Glomerular visceral epithelial cell (primary cell): ENCODE results near the gene ARHGAP42.
"Not testable (repeated sequence)": the region's sequence is repeated elsewhere in the genome, so short reads cannot be mapped to it uniquely, and the experiment has no call there.

Experiments
- DNase-seq: peaks from one replicate; pipeline ENCODE4 v3.0.0-alpha.2; 2016; ENCODE audit errors: extremely low spot score

The ARHGAP42 gene

DNA sequence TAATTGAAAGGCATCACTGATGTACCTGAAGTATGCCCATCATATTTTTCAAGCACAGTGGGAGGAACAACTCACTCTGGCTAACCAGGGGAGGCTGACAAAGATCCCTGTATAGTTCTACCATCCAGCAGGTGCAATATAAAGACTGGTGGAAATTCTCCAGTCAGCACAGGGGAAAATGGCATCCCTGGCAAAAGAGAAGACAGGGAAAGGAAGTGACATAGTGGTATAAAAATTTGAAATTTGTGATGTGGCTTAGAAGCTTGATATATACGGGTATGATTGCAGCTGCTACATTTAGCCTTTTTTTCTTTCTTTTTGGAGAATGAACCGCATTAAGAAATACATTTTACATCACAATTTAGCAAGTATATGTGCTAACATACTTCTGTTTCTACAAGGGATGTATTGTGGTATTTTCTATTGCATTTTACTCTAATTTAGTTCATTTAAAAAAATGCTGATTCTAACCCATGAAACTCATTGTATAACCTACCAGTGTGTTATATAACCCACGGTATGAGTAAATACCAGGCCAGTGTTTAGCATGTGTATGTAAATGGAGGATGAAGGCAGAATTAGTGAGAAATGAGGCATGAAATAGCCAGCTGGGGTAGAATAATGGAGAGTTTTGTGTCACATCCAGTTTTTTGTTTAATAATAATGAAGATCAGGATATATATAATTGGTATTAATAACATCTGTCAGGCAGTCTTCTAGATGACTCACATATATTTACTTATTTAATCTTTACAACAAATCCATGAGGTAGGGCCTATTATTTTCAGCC, 186.1 kb downstream of the ARHGAP42 start:
- DNase-seq = peak; percentile 5

DNA sequence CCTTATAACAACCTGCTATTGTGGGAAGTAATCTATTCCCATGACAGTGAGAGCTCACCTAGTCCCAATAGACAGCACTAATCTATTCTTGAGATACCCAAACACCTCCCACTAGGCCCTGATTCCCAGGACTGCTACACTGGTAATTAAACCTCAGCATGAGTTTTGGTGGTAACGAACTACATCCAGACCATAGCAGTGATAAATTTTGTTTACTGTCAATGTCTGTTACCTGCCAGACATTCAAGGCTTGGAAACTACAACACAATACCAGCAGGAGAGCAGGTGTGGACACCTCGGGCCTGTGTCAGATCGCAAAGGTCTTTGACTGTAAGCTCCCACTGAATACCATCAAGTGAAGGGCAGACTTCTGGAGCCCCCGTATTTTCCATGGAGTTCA, 187.1 kb downstream of the ARHGAP42 start:
- DNase-seq = no peak

DNA sequence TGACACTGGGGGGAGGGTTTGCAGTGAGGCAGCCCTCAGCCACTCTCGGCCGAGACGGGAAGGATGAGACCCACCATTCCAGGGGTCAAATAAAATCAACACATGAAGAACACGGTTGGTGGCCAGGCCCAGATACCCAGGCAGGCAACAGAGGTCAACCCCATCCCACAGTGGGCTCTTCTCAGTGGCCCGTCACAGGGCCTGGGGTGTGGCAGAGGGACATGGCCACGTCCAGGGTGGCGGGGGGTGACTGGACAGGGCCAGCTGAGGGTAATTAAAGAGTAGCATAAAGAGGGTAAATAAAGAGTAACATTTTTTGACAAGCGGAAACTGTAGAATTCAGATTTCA, 188.4 kb downstream of the ARHGAP42 start:
- no peak for DNase-seq

DNA sequence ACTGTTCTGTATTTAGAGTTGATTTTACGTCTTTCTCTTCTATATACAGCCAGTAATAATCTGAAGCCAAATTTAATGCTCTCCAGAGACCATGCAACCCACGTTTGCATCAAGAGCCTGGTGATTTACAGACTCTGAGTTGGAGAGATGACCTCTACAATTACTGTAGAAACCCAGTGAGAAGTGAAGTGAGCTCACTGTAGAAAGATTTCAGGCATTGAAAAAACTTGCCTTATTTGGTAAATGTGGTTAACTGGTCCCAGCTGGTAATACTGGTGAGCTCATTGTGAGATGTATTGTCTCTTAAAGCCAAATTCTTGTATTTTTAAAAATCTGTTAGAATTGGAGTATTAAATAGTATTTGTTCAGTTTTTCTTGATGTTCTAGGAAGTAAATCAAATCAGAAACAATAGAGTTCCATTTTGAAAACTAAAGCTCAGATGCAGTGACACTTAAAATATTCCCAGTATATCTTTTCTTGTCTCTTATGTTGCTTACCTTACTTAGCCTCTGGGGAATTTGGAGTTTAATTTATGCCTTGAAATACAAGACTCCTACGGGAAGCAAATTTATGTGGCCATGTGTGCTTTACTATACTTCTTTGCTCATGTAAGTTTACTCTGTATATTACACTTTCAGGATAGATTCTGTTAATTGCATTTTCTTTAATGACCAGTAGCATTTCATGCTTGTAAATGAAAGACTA, 189.9 kb downstream of the ARHGAP42 start:
- peak; percentile 88 for DNase-seq

DNA sequence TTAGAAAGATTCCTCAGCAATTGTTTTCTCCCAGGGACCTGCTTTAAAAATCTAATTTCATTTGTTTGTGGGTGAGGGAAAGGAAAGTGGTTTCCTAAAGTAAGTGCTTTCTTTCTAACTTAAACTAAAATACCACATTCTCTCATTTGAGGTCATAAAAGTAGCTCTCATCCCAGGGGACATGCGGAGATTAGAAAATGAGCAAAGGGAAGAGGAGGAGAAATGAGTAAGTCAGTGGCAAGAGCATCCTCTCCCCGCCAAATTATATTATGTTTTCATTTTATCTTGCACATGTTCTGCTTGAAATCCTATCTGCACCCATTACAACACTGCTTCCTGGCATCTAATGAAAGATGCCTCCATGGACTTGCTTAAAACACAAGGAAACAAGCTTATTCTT, 191.4 kb downstream of the ARHGAP42 start:
- DNase-seq = no peak

DNA sequence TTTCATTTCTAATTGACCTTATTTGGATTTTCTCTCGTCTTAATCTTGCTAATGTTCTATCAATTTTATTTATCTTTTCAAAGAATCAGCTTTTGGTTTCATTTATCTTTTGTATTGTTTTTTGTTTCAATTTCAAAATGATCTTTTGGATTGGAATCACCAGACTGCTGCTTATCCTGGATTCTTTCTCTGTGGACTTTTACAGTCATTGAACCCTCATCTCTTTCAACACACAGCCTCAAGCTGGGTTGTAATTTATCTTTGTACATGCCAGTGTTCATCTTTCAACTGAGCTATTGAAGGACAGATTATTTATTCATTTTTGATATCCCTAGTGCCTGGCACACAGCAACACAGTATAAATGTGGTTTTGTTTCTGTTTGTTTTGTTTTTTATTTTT, 195.9 kb downstream of the ARHGAP42 start:
- DNase-seq = no peak

DNA sequence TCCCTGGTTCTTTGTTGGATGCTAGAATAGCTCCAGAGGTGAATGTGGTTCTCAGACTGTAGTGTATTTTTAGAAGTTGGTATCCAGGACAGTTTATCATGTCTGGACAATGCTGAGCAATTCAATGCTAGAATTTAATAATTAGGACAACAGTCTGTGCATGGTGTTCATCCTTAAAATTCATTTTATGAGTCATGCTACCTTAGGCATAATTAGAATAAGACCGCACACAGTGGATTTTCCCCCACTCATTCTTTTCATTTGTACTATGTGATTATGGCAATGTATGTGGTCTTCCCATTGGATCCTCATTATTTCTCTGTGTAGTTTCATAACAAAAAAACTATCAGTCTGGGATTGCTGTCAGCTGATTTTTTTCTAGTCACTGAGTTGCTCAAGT, 196.7 kb downstream of the ARHGAP42 start:
- DNase-seq = no peak

DNA sequence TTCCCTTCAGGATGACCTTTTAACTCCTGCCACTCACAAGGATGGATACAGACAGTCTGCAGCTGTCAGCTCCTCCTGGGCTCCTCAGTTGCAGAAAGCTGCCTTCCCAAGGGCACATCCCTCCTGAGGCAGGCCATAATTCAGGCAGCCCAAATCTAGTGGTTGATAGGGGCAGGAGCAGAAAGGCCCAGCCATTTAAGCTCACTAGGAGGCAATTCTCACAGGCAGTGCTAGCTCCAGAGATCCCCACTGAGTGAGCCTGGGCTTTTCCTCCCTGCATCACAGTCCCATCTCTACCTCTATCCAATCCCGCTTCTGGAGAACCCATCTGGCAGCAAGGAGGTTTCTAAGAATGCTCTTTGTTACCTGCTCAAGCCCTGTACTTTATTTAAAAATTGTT, 200.6 kb downstream of the ARHGAP42 start:
- no peak for DNase-seq

DNA sequence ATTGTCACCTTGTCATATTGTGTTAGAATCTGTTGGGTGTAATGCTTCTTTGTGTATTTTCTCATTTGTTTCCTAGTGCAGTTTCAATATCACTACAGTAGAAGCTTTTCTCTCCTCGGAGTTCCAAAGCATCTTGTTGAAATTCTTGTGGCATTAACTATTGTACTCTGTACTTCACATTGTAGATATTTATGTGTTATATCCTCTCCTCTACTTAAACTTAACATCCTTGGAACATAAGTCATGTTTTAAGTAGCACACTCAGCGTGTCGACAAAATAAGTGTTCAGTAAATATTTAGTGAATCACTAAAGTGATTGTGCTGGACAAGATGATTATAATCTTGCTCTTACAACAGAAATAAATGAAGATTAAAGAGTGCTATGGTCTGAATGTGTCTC, 201.7 kb downstream of the ARHGAP42 start:
- no peak for DNase-seq

DNA sequence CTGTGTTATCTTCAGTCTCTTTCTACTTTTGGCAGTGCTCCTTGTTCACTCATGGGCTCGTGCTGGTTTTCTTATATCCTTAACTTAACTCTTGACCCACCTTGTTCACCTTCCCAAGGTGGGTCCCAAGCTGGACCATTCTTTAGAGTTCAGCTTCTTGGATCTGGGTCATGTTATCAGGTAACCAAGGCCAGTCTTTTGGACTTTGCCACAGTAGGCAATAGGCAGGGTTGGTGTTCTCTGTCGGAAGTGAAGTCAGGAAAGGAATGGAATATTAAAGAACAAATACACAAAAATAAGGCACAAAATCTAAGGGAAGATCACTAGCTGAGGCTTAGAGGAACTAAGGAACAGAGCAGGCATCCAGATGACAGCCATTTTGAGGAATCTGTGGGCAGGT, 202.7 kb downstream of the ARHGAP42 start:
- DNase-seq = no peak

DNA sequence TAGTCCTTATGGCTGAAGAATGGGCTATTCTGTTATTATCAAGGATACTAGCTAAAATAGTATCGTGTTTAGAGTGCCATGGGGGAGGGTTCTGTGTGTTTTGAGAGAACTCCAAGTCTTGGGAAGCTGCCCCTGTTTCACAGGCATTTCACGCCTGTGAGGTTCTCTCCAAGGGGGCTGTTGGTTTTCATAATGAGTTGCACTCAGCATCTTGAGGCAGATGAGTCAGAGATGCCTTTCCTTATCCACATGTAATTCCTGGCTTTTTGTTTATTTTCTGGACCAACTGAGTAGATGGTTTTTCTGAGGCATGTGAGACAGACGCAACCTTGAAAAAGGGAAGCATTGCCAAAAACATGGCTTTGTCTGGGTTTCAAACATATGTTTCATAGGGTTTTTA, 203.7 kb downstream of the ARHGAP42 start:
- peak; percentile 79 for DNase-seq

DNA sequence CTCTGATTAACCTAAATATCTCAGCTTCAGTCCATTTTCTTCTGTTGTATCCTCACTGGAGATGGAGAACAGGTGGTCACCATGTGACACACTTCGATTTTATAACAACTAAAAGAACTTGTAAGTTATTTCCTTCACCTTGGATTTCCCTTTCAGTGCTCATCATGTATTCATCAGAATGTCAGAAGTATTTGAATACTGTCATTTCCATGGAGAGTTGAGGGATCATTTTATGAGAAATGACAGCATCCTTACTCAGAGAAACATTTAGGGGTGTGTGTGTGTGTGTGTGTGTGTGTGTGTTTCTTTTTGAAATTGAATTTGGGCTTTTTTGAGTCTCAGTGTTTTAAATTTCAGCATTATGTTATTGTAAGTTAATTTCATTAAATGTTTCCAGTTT, 205.8 kb downstream of the ARHGAP42 start:
- DNase-seq = no peak

DNA sequence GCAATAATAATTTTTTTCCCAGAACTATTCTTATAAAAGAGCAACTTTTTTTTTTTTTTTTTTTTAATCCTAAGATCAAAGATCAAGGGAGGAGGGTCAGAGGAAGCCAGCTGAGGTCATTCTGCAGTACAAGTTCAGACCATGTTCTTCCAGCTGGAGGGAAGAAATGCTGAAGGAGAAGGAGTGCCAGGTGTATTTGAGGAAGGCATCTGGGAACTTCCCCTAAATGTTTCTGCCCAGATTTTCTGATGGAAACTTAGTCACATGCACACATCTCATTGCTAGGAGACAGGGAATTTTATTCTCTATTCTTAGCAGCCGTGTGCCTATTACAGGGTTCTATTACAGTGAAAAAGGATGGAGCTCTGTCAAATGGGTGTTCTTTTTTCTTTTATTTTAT, 208.4 kb downstream of the ARHGAP42 start:
- no peak for DNase-seq

DNA sequence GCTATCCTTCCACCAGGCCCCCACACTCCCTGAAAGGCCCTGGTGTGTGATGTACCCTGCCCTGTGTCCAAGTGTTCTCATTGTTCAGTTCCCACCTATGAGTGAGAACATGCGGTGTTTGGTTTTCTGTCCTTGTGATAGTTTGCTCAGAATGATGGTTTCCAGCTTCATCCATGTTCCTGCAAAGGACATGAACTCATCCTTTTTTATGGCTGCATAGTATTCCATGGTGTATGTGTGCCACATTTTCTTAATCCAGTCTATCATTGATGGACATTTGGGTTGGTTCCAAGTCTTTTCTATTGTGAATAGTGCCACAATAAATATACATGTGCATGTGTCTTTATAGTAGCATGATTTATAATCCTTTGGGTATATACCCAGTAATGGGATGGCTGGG, 208.9 kb downstream of the ARHGAP42 start:
- DNase-seq = not testable (repeated sequence)

DNA sequence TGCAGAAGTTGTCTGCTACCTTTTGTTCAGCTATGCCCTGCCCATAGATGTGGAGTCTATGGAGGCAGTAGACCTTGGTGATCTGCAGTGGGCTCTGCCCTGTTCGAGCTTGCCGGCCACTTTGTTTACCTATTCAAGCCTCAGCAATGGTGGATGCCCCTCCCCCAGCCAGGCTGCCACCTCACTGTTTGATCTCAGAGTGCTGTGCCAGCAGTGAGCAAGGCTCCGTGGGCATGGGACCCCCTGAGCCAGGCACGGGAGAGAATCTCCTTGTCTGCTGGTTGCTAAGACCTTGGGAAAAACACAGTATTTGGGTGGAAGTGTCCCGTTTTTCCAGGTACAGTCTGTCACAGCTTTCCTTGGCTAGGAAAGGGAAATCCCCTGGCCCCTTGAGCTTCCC, 214.4 kb downstream of the ARHGAP42 start:
- not testable (repeated sequence) for DNase-seq

DNA sequence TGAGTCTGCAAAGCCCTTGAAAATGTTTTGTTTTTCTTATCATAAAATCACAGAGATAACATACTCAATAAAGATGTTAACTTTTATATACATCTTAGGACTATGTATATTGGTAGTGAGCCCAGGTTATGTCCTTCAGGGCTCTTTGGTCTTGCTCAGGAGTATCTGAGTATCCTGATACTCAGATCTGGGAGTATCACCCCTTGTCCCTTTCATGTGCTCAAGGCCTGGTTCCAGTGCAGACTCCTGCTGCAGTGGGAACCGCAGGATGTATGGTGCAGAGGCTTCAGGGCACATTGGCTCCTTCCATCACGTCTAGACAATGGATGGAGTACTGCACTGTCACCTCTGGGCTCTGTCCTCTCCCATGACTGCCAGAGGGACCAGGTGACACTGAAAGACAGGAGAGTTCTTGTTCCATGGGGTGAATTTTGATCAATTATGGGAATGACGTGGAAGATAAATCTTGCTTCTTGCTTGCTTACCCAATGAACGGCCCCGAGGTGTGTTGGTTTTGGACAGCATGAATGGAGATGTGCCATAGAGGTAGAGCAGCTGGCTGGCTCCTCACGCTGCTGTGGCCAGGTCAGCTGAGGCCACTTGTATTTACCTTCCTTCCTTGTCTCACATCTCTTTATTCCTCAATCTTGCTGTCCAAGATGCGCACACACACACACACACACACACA, 215.5 kb downstream of the ARHGAP42 start:
- no peak for DNase-seq

DNA sequence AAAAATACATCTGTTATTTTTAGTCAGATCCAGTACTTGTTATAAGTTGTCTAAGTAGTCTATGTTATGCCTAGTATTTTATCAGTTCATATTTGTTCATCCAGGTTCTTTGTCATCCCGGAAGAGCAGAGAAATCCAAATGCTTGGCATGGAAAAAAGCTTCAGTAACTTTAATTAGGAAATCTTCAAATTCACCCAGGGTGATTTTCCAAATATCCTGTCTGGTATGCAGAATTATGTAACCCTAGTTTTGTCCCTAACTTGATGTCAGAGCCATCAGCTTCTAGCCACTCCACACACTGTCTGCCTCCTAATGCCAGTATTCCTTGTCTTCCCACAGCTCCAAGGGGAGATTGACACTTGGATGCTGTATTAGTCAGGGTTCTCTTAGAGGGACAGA, 216.2 kb downstream of the ARHGAP42 start:
- DNase-seq = no peak

DNA sequence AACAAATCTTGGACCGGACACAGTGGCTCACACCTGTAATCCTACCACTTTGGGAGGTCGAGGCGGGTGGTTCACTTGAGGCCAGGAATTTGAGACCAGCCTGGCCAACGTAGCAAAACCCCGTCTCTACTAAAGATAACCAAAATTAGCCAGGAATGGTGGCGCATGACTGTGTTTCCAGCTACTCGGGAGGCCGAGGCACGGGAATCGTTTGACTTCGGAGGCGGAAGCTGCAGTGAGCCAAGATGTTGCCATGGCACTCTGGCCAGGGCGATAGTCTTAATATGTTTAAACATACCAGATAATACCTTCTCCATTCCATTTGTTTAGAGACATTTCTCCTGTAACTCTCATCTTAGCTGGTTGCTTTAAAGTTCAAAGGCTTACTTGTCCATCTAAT, 218.6 kb downstream of the ARHGAP42 start:
- no peak for DNase-seq

DNA sequence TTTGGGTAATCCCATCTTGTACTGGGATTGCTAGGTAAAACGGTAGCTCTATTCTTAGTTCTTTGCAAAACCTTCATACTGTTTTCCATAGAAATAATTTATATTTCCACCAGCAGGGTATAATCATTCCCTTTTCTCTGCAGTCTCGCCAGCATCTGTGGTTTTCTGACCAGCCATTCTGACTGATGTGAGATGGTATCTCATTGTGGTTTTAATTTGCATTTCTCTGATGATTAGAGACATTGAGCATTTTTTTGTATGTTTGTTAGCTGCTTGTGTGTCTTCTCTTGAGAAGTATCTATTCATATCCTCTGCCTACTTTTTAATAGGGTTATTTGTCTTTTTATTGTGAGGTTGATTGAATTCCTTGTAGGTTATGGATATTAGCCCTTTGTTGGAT, 221.7 kb downstream of the ARHGAP42 start:
- DNase-seq = no peak

DNA sequence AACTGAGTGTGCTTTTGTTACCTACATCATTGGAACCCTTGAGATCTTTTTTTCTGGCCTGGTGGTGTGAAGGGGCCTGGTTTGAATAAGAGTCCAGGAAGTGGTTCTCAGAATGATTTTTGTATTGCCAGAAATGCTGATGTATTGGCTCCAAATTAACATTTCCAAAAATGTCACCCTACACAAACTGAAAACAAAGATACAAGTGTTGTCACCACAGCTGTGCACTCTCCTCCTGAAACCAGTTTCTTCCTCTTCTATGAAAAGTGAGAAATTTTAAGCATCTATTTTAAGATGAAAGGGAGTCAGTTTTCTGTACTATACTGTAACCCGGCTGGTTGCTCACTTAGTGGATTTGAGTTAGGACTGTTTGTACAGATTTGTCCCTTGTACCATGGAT, 223.7 kb downstream of the ARHGAP42 start:
- DNase-seq = no peak

DNA sequence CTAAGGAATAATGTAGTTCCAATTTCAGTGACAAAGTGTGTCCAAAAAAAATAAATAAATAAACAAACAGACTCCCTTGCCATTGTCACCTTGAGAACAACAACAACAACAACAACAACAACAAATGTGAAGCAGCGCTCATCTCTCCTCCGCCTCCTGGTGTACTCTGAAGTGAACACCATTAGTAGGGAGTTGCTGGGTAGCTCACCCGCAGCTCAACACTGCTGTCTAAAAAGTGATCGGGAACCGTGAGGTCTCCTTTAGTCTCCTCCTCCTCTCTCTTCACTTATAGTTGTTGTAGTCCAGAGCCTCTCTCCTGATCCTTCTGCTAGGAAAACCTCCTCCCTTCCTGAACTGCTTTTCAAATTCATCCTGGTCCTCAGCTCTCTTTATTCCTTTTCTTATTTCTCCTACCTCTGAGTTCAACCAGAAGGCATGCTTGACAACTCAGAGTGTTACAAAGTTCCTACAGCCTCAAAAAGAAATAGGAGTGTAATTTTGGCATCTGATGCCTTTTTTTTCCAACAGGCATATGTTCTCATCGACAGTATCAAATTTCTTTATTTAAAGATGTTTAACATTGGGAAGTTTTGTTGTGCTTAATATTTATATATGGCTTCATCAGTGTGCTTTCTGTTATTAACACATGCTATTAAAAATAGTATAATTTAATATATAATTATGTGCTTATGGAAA, 227.5 kb downstream of the ARHGAP42 start:
- no peak for DNase-seq
